AG09319 (cell line): ENCODE results near the gene CTU2.

ENCODE experiments used
- DNase-seq: peaks from one replicate; pipeline ENCODE4 v3.0.0-alpha.2; 2010; ENCODE audit warnings: low read depth; ENCODE audit errors: extremely low read depth
- TF ChIP-seq, protein P1 (sequence below): IDR thresholded peaks from 2 replicates; pipeline ENCODE4 v1.5.1; 2011; ENCODE audit warnings: low read depth, mild to moderate bottlenecking, inconsistent platforms, low read length, moderate library complexity

The CTU2 gene

DNA sequence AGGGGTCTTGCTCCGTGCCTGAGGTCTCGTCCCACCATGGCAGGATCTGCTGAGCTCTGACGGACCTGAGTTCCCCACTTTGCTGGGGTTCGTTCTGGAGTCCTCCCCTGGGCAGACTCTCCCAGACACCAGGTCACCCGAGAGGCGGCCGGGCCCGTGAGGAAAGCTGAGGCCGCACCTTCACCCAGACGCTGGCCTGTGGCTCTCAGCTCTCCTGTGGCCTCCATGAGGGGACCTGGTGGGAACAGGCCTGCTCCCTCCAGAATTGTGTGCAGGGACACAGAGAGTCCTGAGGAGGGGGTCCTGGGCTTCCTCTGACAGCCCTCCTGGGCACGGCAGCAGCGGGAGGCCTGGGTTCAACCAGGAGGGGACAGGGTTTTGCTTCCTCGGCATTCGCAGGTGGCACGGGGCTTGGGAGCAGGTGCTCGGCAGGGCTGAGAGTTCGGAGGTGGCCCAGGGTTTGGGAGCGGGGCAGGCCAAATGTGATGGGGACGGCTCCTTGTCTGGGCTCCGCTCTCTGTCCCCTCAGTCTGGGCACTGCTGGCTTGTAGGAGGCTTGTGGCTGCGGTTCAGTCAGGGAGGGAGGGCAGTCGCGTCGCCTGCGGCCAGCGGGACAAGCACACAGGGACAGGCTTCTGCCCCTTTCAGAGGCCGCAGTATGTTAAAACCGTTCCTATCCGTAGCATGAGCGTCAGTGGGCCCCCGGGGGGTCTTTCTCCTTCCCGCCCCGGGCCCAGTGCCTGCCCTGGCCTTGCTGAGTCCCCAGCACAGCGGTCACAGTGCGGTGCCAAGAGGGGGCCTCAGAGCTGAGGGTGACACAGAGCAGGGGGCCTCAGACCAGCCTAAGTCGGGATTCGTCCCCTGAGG, 11.8 kb upstream of the CTU2 start:
- DNase-seq, result no peak
- TF ChIP-seq, protein P1, sequence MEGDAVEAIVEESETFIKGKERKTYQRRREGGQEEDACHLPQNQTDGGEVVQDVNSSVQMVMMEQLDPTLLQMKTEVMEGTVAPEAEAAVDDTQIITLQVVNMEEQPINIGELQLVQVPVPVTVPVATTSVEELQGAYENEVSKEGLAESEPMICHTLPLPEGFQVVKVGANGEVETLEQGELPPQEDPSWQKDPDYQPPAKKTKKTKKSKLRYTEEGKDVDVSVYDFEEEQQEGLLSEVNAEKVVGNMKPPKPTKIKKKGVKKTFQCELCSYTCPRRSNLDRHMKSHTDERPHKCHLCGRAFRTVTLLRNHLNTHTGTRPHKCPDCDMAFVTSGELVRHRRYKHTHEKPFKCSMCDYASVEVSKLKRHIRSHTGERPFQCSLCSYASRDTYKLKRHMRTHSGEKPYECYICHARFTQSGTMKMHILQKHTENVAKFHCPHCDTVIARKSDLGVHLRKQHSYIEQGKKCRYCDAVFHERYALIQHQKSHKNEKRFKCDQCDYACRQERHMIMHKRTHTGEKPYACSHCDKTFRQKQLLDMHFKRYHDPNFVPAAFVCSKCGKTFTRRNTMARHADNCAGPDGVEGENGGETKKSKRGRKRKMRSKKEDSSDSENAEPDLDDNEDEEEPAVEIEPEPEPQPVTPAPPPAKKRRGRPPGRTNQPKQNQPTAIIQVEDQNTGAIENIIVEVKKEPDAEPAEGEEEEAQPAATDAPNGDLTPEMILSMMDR, result no peak

DNA sequence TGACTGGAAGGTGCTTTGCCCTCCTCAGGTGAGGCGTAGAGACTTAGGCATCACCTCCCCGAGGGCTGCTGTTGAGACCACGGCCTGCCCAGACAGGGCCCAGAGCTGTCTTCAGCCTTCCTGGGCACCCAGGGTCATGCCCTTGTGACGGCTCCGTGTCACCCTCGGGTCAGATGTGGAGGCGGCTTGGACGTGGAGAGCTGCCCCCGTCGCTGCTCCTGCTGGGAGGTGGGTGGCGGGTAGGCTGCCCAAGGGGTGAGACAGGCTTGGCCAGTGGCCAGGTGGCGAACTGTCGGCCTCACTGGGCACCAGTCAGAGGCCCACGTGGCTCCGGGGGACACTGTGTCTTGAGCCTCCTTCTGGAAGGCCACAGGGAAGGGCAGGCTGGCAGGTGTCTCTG, 11.1 kb upstream of the CTU2 start:
- TF ChIP-seq, protein P1, result no peak

DNA sequence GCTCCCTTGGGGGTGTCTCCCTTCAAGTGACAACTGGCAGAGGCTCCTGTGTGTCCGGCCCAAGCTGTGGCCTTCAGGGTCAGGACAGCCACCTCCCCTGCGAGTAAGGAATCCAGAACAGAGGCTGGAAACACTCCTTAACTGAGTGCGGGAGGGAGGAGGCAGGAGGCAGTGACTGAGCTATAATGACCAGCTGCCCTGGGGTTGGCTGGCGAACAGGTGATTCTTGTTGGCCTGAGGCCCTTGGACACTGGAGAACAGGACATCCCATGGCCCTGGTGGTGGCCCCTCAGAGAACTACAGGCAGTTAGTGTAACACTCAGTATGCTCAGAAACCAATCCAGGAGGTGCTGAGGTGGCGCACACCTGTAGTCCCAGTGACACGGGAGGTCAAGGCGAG, 10.6 kb upstream of the CTU2 start:
- DNase-seq, result no peak
- TF ChIP-seq, protein P1, result no peak

More for the DNA sequence above, 11.1 kb upstream of the CTU2 start:
- no peak for DNase-seq

DNA sequence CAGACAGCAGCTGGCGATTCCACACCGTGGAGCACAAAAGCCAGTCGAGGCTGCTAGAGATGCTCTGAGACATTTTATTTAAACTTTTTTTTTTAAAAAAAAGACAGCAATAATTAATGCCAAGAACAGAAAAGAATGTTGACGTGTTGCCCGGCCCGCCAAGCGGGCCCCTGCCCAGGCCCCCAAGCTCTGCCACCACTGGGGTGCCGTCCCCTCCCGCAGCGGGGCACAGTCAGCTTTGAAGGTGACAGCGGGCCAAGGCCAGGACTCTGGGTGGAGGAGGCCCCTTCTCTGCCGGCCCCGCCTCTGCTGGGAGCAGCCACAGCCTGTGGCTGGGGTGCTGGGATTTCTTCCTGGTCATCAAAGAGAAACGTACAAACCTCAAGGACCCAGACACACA, 9.9 kb upstream of the CTU2 start:
- TF ChIP-seq, protein P1, result no peak

DNA sequence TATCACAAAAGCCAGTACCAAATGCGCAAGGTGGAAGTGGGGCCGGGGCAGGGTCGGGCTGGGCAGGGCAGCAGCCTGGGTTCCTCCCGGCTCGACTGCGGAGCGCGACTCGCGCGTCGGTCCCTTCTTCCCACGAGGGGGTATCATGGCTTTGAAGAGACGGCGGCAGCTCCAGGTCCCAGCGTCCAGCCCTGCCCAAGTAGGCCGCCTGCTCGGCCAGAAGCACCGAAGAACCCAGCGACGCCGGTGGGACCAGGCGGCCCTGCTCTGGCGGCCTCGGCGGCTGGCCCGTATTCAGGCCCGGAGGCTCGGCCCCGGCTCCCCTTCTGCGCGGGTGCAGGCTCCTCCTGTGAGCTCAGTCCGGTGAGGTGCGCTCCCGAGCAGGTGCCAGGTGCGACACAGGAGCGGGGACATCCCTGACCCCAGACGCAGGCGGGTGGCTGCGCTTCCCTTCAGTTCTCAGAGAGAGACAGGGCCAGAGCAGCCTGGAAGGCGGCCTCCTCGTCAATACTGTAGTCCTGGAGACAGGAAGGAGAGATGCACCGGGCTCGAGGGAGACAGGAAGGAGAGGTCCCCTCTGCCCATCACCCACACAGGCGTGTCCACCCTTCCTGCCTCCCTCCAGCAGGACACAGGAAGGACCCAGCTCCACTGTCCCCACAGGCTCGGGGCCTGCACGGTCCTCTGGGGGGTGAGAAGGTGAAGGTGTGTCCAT, 9.0 kb upstream of the CTU2 start:
- no peak for DNase-seq
- TF ChIP-seq, protein P1, result no peak

More for the DNA sequence above, 9.9 kb upstream of the CTU2 start:
- DNase-seq, result no peak

DNA sequence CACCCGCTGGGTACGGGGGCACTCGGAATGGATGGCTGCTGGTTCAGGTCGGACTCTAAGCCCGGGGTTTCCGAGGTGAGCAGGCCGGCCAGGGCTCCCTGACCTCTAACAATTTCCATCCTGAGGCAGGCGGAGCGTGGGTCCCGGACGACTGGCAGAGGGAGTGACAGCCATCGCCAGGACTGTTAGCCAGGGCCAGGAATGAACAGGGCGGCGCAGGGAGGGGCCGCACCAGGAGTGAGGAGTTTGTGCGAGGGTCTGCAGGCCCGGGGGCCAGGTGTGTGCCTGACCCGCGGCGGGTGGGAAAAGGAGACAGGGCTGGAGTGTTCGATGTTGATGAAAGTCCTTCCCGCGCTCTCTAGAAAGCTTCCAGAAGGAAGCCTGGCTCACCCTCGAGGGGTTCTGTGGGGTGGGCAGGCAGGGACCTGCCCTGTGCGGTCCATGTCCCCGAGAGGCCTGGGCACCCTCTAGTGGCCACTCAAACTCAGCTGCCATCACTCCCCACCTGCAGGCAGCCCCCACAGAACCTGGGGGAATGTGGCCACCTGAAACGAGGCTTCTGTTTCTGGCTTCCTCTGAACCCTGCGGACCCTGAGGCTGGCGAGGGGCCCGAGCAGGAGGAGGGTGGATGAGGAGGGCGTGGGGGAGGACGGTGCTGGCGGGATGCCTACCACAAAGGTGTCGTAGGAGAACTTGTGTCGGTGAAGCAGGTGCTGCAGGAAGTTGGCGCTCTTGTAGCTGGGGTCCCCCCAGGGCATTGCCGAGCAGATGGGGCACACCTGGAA, 8.3 kb upstream of the CTU2 start:
- DNase-seq, result no peak
- TF ChIP-seq, protein P1, result no peak; the same call in 1 of the 2 replicates
